Activated CD4-positive, alpha-beta T cell treated with anti-CD3 and anti-CD28 coated beads for 36 hours (primary cell): Measurements from ENCODE around the gene TFB2M. TPM values are rescaled to one million over a fixed set of nuclear protein-coding genes. Genes with fewer than 3 reads are reported as not detected.

Experiments used
- ATAC-seq: fragments of 200-7000 bp; cut with Tn5 transposase; one replicate; pipeline ENCODE4 v1.10.0; 2021; ENCODE audit warnings: mild to moderate bottlenecking, moderate library complexity
- CTCF ChIA-PET: fragments of 350-600 bp; sonication (Branson Sonifier 250); formaldehyde crosslinking; loops from one replicate; lab custom pipeline; 2021; ENCODE audit warnings: antibody characterized with exemption; lab: Charles Lee
- POLR2A ChIA-PET: fragments of 350-600 bp; sonication (Branson Sonifier 250); formaldehyde crosslinking; loops from one replicate; lab custom pipeline; 2021; ENCODE audit warnings: antibody characterized with exemption, inconsistent platforms; lab: Charles Lee
- DNase-seq: peaks from one replicate; pipeline ENCODE4 v3.0.0-alpha.2; 2020
- H3K27ac Mint-ChIP-seq: one replicate; pipeline ENCODE4 v1.8.0; 2021; ENCODE audit warnings: mixed read lengths
- H3K27me3 Mint-ChIP-seq: one replicate; pipeline ENCODE4 v1.8.0; 2021; ENCODE audit warnings: mixed read lengths
- H3K36me3 Mint-ChIP-seq: one replicate; pipeline ENCODE4 v1.8.0; 2021; ENCODE audit warnings: low read depth, mixed read lengths
- H3K4me1 Mint-ChIP-seq: one replicate; pipeline ENCODE4 v1.8.0; 2021; ENCODE audit warnings: mixed read lengths
- H3K4me3 Mint-ChIP-seq: one replicate; pipeline ENCODE4 v1.8.0; 2021; ENCODE audit warnings: mild to moderate bottlenecking, moderate library complexity, mixed read lengths
- H3K9me3 Mint-ChIP-seq: one replicate; pipeline ENCODE4 v1.8.0; 2021; ENCODE audit warnings: low read depth, mixed read lengths
- intact Hi-C, 2 experiments: fragments of 100-400 bp; cut with DNase I in 1 of 2; cut with micrococcal nuclease in 1 of 2; formaldehyde crosslinking; loops; one replicate each; pipeline versions ENCODE4 v1.14.2 to v1.15.1; 2022 to 2024; cut with DNase I, micrococcal nuclease
- total RNA-seq, 2 experiments: library from RNA; stranded (reverse); gene quantifications; one replicate each; pipeline ENCODE4 v1.2.3, GENCODE V29; 2021

Gene TFB2M
- total RNA-seq, 2 experiments from 2014 or later = 14.1 to 17.3 TPM

GRCh38 chr1:246513041-246513440, 53.0 kb downstream of the TFB2M start:
- intact Hi-C loops = no loop called here
- no peaks in the 10 kb centered on the region for H3K36me3 Mint-ChIP-seq
- H3K27ac Mint-ChIP-seq = no peak overlapping the region
- no peak for ATAC-seq
- DNase-seq = no peak
- H3K4me3 Mint-ChIP-seq = no peak overlapping the region
- H3K27me3 Mint-ChIP-seq = no peaks in the 10 kb centered on the region
- peaks cover 6% of the 10 kb centered on the region for H3K4me1 Mint-ChIP-seq
- peaks cover 16% of the 10 kb centered on the region for H3K9me3 Mint-ChIP-seq
- ChIA-PET POLR2A (no interaction called here), CTCF (interaction anchor here (1.0 to 1.8 kb wide), 2 partner anchors 7 to 15 kb away, joined by 3 to 9 read pairs; no protein-coding TSS in a partner anchor)

GRCh38 chr1:246512635-246513034, 53.4 kb downstream of the TFB2M start:
- CTCF ChIA-PET = interaction anchor here (1.0 kb wide), 1 partner anchor 15 kb away, joined by 3 read pairs; no protein-coding TSS in a partner anchor
- H3K4me1 Mint-ChIP-seq = peaks cover 9% of the 10 kb centered on the region

GRCh38 chr1:246512230-246512629, 53.8 kb downstream of the TFB2M start:
- no peaks in the 10 kb centered on the region for H3K36me3 Mint-ChIP-seq
- intact Hi-C loops = no loop called here
- H3K27me3 Mint-ChIP-seq = no peaks in the 10 kb centered on the region
- H3K9me3 Mint-ChIP-seq = peaks cover 16% of the 10 kb centered on the region
- ChIA-PET CTCF (no interaction called here), POLR2A (no interaction called here)
- H3K4me1 Mint-ChIP-seq = peaks cover 13% of the 10 kb centered on the region
- DNase-seq (no peak), ATAC-seq (no peak)
- no peak overlapping the region for H3K27ac Mint-ChIP-seq
- no peak overlapping the region for H3K4me3 Mint-ChIP-seq

More at GRCh38 chr1:246512635-246513034, 53.4 kb downstream of the TFB2M start:
- POLR2A ChIA-PET = no interaction called here
- ATAC-seq = no peak
- Mint-ChIP-seq H3K27ac (no peak overlapping the region), H3K36me3 (no peaks in the 10 kb centered on the region), H3K9me3 (peaks cover 16% of the 10 kb centered on the region), H3K4me3 (no peak overlapping the region), H3K27me3 (no peaks in the 10 kb centered on the region)
- DNase-seq = no peak
- intact Hi-C loops = no loop called here

- ChIA-PET POLR2A (no interaction called here), CTCF (no interaction called here)
- no peak for DNase-seq
- H3K36me3 Mint-ChIP-seq = peaks cover under 1% of the 10 kb centered on the region
- intact Hi-C loops = no loop called here
- peaks cover 16% of the 10 kb centered on the region for H3K4me1 Mint-ChIP-seq
- H3K27ac Mint-ChIP-seq = no peak overlapping the region
- no peaks in the 10 kb centered on the region for H3K27me3 Mint-ChIP-seq
- no peak for ATAC-seq
- H3K9me3 Mint-ChIP-seq = peaks cover 16% of the 10 kb centered on the region
- no peak overlapping the region for H3K4me3 Mint-ChIP-seq
Observed at GRCh38 chr1:246511203-246511602, 54.9 kb downstream of the TFB2M start.

GRCh38 chr1:246510147-246511030, 55.7 kb downstream of the TFB2M start:
- DNase-seq (no peak), ATAC-seq (no peak)
- peaks cover 11% of the 10 kb centered on the region for H3K9me3 Mint-ChIP-seq
- intact Hi-C loops = no loop called here
- H3K4me1 Mint-ChIP-seq = peaks cover 24% of the 10 kb centered on the region
- H3K36me3 Mint-ChIP-seq = peaks cover 4% of the 10 kb centered on the region
- H3K27me3 Mint-ChIP-seq = no peaks in the 10 kb centered on the region
- CTCF ChIA-PET = interaction anchor here (0.8 kb wide), 1 partner anchor 13 kb away, joined by 3 read pairs; no protein-coding TSS in a partner anchor
- POLR2A ChIA-PET = no interaction called here
- H3K27ac Mint-ChIP-seq = no peak overlapping the region
- H3K4me3 Mint-ChIP-seq = no peak overlapping the region

- peaks cover 26% of the 10 kb centered on the region for H3K4me1 Mint-ChIP-seq
- ATAC-seq = no peak
- no peaks in the 10 kb centered on the region for H3K27me3 Mint-ChIP-seq
- H3K4me3 Mint-ChIP-seq = no peak overlapping the region
- intact Hi-C loops = loop anchor here in 1 of 2 experiments (5.0 kb wide), 1 partner anchor 823 kb away; the partner anchor contains the start of gene ZNF496
- H3K27ac Mint-ChIP-seq = no peak overlapping the region
- CTCF ChIA-PET = interaction anchor here (0.7 to 1.7 kb wide), 3 partner anchors 11 to 127 kb away, joined by 3 to 8 read pairs (median 4); no protein-coding TSS in a partner anchor
- H3K36me3 Mint-ChIP-seq = peaks cover 4% of the 10 kb centered on the region
- no peak for DNase-seq
- no peaks in the 10 kb centered on the region for H3K9me3 Mint-ChIP-seq
- POLR2A ChIA-PET = no interaction called here
Observed at GRCh38 chr1:246508897-246509688, 57.0 kb downstream of the TFB2M start.

- H3K4me3 Mint-ChIP-seq = peak within 1 kb of the TSS; percentile 78
- intact Hi-C loops = loop anchor here (1.0 to 5.0 kb wide), 6 partner anchors 59 to 825 kb away; partner anchors contain the start of genes CNST (in 2 of the 2), TFB2M (in 2 of the 2), SCCPDH (in 1 of the 2) and ZNF496 (in 1 of the 2)
- peak within 1 kb of the TSS; percentile 89 for H3K27ac Mint-ChIP-seq
- ATAC-seq = peak; percentile 93
- CTCF ChIA-PET = interaction anchor here (0.6 to 2.2 kb wide), 5 partner anchors 9 to 65 kb away, joined by 3 to 12 read pairs (median 3); no protein-coding TSS in a partner anchor
- no peaks in the 10 kb centered on the region for H3K27me3 Mint-ChIP-seq
- peak; percentile 84 for DNase-seq
- POLR2A ChIA-PET = interaction anchor here (0.6 kb wide), 1 partner anchor 1015 kb away, joined by 4 read pairs; no protein-coding TSS in a partner anchor
- peaks cover 10% of the 10 kb centered on the region for H3K36me3 Mint-ChIP-seq
- H3K9me3 Mint-ChIP-seq = no peaks in the 10 kb centered on the region
- H3K4me1 Mint-ChIP-seq = peaks cover 26% of the 10 kb centered on the region
Observed at GRCh38 chr1:246506674-246507481, 59.2 kb downstream of the TFB2M start, which contains the start of gene SMYD3. Gene SMYD3, minus strand, starts transcription at chr1:246507279.

- DNase-seq = no peak
Observed at GRCh38 chr1:246506367-246506673, 59.7 kb downstream of the TFB2M start.

GRCh38 chr1:246503341-246503740, 62.7 kb downstream of the TFB2M start:
- H3K4me3 Mint-ChIP-seq = no peak overlapping the region
- CTCF ChIA-PET = interaction anchor here (0.7 to 1.2 kb wide), 2 partner anchors 64 to 186 kb away, joined by 3 read pairs; no protein-coding TSS in a partner anchor
- intact Hi-C loops = no loop called here

More at GRCh38 chr1:246506367-246506673, 59.7 kb downstream of the TFB2M start:
- Mint-ChIP-seq H3K9me3 (no peaks in the 10 kb centered on the region), H3K36me3 (peaks cover 10% of the 10 kb centered on the region), H3K4me1 (peaks cover 26% of the 10 kb centered on the region), H3K27ac (peak overlapping the region; percentile 77), H3K4me3 (peak overlapping the region; percentile 78), H3K27me3 (no peaks in the 10 kb centered on the region)
- POLR2A ChIA-PET = no interaction called here
- intact Hi-C loops = loop anchor here (2.0 to 5.0 kb wide), 3 partner anchors 60 to 826 kb away; partner anchors contain the start of genes CNST (in 1 of the 2), TFB2M (in 1 of the 2) and ZNF496 (in 1 of the 2)
- ATAC-seq = peak; percentile 13
- CTCF ChIA-PET = interaction anchor here (0.7 to 2.2 kb wide), 6 partner anchors 8 to 65 kb away, joined by 3 to 12 read pairs (median 4); no protein-coding TSS in a partner anchor

GRCh38 chr1:246497331-246497915, 68.6 kb downstream of the TFB2M start:
- Mint-ChIP-seq H3K27me3 (no peaks in the 10 kb centered on the region), H3K4me3 (no peak overlapping the region), H3K9me3 (no peaks in the 10 kb centered on the region), H3K4me1 (peaks cover 10% of the 10 kb centered on the region), H3K27ac (no peak overlapping the region), H3K36me3 (no peaks in the 10 kb centered on the region)
- ChIA-PET CTCF (interaction anchor here (0.5 to 1.6 kb wide), 31 partner anchors 9 to 839 kb away, joined by 3 to 12 read pairs (median 3); partner anchors contain the start of genes SCCPDH and SMYD3), POLR2A (no interaction called here)
- intact Hi-C loops = loop anchor here (1.0 kb wide), 2 partner anchors 202 to 257 kb away; no protein-coding TSS in a partner anchor
- ATAC-seq (peak; percentile 78), DNase-seq (no peak)

More at GRCh38 chr1:246503341-246503740, 62.7 kb downstream of the TFB2M start:
- peaks cover 10% of the 10 kb centered on the region for H3K36me3 Mint-ChIP-seq
- H3K4me1 Mint-ChIP-seq = peaks cover 26% of the 10 kb centered on the region
- no peaks in the 10 kb centered on the region for H3K9me3 Mint-ChIP-seq
- no peak overlapping the region for H3K27ac Mint-ChIP-seq
- H3K27me3 Mint-ChIP-seq = no peaks in the 10 kb centered on the region
- DNase-seq = no peak
- POLR2A ChIA-PET = no interaction called here
- ATAC-seq = no peak
